ENCODE data around the gene COX18.

DNA sequence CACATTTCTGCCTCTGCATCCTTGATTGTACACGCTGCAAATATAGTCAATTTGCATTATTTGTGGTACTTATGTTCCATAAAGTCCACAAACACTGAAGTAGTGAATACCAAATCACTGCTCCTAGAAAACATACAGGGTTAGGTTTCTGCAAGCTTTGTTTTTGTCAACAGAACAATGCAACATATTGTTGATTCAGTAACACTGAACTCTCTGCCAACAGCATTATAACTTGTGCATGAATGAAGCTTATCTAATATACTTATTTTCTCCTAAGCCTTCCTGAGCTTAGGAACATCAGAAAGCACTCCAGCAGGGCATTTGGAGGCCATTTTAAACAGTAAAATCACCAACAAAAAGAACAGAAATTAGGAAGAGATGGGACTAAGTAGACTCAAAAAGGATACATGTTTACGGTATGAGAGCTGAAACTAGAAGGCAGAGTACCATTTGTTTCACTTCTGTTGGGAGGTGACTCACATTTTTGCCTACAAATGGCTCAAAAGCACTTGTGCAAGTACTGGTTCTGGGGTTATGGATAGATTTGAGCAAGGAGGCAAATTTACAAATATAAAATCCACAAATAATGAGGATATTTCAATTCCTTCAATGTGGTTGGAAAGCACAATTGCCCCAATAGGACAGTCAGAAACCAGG, 14.1 kb downstream of the COX18 start:
- TF ChIP-seq, protein P1, sequence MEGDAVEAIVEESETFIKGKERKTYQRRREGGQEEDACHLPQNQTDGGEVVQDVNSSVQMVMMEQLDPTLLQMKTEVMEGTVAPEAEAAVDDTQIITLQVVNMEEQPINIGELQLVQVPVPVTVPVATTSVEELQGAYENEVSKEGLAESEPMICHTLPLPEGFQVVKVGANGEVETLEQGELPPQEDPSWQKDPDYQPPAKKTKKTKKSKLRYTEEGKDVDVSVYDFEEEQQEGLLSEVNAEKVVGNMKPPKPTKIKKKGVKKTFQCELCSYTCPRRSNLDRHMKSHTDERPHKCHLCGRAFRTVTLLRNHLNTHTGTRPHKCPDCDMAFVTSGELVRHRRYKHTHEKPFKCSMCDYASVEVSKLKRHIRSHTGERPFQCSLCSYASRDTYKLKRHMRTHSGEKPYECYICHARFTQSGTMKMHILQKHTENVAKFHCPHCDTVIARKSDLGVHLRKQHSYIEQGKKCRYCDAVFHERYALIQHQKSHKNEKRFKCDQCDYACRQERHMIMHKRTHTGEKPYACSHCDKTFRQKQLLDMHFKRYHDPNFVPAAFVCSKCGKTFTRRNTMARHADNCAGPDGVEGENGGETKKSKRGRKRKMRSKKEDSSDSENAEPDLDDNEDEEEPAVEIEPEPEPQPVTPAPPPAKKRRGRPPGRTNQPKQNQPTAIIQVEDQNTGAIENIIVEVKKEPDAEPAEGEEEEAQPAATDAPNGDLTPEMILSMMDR (IDR thresholded peaks at IDR 0.05; ENCODE audit: low read depth, low read length) = no peak
- no peak for TF ChIP-seq EZH2phosphoT487 (IDR thresholded peaks at IDR 0.05; ENCODE audit: low read depth)
